Measurements from ENCODE around the gene CLIC4.

DNA sequence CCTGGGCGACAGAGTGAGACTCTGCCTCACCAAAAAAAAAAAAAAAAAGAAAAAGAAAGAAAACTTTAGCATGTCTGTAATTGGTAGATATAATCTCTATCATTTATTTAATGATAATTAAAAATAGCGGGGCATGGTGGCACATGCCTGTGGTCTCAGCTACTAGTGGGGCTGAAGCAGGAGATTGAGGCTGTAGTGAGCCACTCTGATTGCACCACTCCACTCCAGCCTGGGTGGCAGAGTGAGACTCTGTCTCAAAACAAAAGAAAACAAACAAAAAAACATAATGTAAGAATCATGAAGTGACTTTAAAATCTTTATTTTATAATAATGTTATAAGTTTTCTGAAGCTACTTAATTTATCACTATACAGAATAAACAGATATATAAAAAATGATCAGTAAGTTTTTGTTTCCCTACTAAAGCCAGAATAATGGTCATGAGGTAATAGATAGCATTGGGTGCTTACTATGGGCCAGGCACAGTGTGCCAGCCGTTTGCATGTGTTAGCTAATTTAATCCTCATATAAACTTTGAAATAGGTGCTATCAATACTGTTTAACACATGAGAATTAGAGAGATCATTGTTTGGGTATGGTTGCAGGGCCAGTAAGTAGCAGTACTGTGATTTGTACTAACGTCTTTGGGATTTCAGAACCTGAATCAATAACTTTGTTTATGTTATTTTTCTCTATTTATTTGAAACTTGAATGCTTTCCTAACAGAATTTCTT lies 23.8 kb downstream of the CLIC4 start:
- TF ChIP-seq SPI1 (IDR thresholded peaks at IDR 0.05; ENCODE audit: low read depth, low read length) (no peak), POLR2AphosphoS5 (IDR thresholded peaks at IDR 0.05; ENCODE audit: low read depth, low read length) (no peak), TAF1 (IDR thresholded peaks at IDR 0.05; ENCODE audit: low read depth, low read length) (no peak), POLR2A (IDR thresholded peaks at IDR 0.05; ENCODE audit: low read depth, low read length) (no peak), POU2F2 (IDR thresholded peaks at IDR 0.05; ENCODE audit: low read depth, low read length) (no peak), PAX5 (IDR thresholded peaks at IDR 0.05; ENCODE audit: insufficient read depth, low read length, severe bottlenecking) (no peak)
